Effector memory CD4-positive, alpha-beta T cell (primary cell): ENCODE measurements around the gene KRT76.

Experiments used
- DNase-seq, 3 donors: peaks; one replicate each; pipeline ENCODE4 v3.0.0-alpha.2; 2020
- H3K27ac ChIP-seq: 2 replicates; pipeline ENCODE4 v1.7.0; 2013; ENCODE audit warnings: mild to moderate bottlenecking, low read length, moderate library complexity; ENCODE audit not compliant: insufficient read depth, poor library complexity, severe bottlenecking
- H3K27me3 ChIP-seq: replicated peaks from 2 replicates; pipeline ENCODE4 v1.7.0; 2013; ENCODE audit warnings: mild to moderate bottlenecking, low read length; ENCODE audit not compliant: insufficient read depth, control insufficient read depth, poor library complexity, severe bottlenecking
- H3K36me3 ChIP-seq: 2 replicates; pipeline ENCODE4 v1.7.0; 2013; ENCODE audit warnings: mild to moderate bottlenecking, low read length, moderate library complexity; ENCODE audit not compliant: control insufficient read depth, insufficient read depth
- H3K4me1 ChIP-seq: 2 replicates; pipeline ENCODE4 v1.7.0; 2013; ENCODE audit warnings: low read length, mild to moderate bottlenecking; ENCODE audit not compliant: control insufficient read depth, insufficient read depth, poor library complexity, severe bottlenecking
- H3K4me3 ChIP-seq: 2 replicates; pipeline ENCODE4 v1.7.0; 2013; ENCODE audit warnings: low read length, low read depth, mild to moderate bottlenecking; ENCODE audit not compliant: insufficient read depth, poor library complexity, severe bottlenecking
- H3K9me3 ChIP-seq: 2 replicates; pipeline ENCODE4 v1.7.0; 2013; ENCODE audit warnings: mild to moderate bottlenecking, low read length, moderate library complexity; ENCODE audit not compliant: control insufficient read depth

The KRT76 gene

DNA sequence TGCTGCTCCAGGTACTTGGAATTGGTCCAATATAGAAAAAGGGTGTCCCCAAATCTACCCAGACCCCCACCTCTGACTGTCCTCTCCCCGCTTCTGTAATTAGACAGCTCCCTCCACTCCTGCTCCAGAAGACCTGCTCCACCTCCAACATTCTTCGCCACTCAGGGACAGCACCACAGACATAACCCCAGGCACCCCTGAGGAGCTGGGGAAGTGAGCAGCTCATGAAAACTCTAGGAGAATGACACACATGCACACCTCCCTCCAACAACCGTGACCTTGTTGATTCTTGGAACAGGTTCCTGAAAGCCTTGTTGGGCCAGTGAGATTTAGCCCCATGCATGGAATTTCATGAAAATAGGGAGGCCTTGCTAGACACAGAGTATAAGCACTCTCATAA lies 28.6 kb upstream of the KRT76 start:
- Histone ChIP-seq H3K27ac (no peak overlapping the region), H3K4me3 (no peak overlapping the region), H3K36me3 (no peaks in the 10 kb centered on the region), H3K27me3 (no peaks in the 10 kb centered on the region), H3K9me3 (no peaks in the 10 kb centered on the region), H3K4me1 (no peaks in the 10 kb centered on the region)
- DNase-seq, result no peak

DNA sequence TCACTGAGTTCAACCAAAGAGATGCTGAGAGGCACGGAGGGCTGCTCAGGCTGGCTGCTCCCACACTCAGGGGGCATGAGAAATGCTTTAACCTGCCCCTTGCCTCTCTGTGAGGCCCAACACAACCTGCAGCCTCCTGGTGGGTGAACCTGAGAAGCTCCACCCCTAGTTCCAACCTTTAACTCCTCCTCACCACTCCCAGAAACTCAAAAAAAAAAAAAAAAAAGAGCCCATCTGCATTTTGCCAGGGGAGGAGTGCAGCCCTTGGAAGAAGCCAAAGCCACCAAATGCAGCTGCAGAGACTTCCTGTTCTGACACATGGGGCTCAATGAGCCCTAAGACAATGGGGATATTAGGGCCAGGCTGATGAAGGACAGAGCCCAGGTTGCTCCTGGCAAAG lies 27.9 kb upstream of the KRT76 start:
- Histone ChIP-seq H3K9me3 (no peaks in the 10 kb centered on the region), H3K27me3 (no peaks in the 10 kb centered on the region), H3K36me3 (no peaks in the 10 kb centered on the region), H3K27ac (no peak overlapping the region), H3K4me3 (no peak overlapping the region), H3K4me1 (no peaks in the 10 kb centered on the region)
- no peak for DNase-seq

DNA sequence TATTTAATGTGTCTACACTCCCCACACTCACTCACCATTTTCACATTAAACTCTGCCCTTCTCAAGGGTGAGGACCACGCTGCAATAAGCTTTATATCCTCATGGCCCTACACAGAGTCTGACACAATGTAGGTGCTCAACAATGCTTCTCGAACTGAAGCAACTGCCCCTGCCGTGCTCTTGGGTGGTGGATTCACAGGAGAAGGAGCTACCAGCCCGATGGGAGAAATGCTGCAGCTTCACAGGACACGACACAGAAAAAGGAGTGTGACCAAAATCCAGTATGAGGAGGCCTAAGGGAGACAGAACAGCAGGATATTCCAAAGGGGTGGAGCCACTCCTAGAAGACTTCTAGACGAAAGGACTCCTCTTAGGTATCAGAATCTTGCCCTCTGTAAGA lies 25.3 kb upstream of the KRT76 start:
- Histone ChIP-seq H3K9me3 (no peaks in the 10 kb centered on the region), H3K27me3 (no peaks in the 10 kb centered on the region), H3K4me3 (no peak overlapping the region), H3K36me3 (no peaks in the 10 kb centered on the region), H3K4me1 (no peaks in the 10 kb centered on the region), H3K27ac (no peak overlapping the region)
- DNase-seq, result no peak

DNA sequence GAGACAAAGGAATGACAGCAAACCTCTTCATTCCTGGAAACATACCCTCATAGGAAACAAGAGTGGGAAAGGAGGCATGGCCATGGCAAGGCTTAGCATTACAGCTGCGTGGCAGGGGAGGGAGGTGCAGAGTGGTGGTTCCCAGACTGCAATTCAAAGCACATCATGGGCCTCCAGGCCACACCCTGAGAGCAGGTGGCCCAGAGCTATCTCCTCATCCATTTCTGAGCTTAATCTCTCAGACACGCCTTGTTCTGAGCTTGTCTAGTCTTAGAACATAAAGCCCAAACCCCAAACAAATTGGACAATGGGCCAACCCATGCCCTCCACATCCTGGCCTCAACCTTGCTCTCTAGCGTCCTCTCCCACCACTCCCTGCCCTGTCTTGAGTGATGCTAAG lies 24.6 kb upstream of the KRT76 start:
- Histone ChIP-seq H3K36me3 (no peaks in the 10 kb centered on the region), H3K27ac (no peak overlapping the region), H3K9me3 (no peaks in the 10 kb centered on the region), H3K4me1 (no peaks in the 10 kb centered on the region), H3K27me3 (no peaks in the 10 kb centered on the region), H3K4me3 (no peak overlapping the region)
- DNase-seq, result no peak

DNA sequence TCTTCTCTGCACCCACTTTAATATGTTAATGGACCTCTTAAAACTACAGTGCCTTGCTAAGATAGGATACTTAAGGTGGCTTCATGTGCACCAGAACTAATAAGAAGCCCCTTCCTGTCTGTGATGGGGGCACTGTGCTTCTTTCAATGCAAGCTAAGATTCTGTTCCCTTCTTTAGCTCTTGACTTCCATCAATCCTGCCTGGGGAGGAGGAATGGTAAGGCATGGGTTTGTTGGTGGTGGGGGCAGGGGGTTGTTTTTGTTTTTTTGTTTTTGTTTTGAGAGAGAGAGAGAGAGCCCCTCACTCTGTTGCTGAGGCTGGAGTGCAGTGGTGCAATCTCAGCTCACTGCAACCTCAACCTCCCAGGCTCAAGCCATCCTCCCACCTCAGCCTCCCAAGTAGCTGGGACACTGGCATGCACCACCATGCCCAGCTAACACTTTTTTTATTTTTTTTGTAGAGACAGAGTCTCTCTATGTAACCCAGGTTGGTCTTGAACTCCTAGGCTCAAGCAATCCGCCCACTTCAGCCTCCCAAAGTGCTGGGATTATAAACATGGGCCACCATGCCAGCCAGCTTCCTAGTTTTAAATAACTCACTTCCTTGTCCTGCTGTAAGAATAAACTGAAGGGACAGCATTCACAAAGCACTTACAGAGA lies 23.2 kb upstream of the KRT76 start:
- Histone ChIP-seq H3K36me3 (no peaks in the 10 kb centered on the region), H3K4me1 (no peaks in the 10 kb centered on the region), H3K27ac (no peak overlapping the region), H3K9me3 (no peaks in the 10 kb centered on the region), H3K4me3 (no peak overlapping the region), H3K27me3 (no peaks in the 10 kb centered on the region)
- DNase-seq, result no peak

DNA sequence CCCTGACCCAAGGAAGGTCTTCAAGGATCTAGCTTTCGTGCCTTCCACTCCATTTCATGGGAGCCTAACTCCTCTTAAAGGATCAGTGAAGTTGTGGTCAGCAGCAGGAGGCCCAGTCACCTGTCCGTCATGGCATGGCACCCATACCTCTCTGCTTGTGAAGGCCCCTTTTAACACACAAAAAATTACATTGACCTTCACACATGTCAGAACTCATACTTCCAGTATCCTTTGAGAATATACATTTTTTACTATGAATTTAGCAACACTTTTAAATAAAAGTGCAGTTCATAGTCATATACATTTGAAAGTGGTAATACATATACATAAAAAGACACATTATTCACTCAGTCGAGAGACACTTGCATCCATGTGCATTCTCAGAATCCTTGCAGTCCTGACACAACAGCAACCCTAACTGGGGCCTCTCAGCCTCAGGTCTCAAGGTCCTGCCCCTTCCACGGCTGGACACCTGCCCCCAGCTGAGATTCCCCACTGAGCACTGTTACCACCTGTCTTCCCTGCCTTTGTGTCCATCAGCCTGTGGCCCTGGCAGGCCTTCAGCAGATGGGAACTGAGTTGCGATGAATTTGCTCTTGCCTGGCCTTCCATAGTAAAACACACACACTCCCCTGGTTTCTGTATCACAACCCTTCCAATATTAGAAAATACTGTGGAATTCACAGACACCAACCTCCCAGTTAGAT lies 22.5 kb upstream of the KRT76 start:
- Histone ChIP-seq H3K4me1 (no peaks in the 10 kb centered on the region), H3K36me3 (no peaks in the 10 kb centered on the region), H3K27ac (no peak overlapping the region), H3K27me3 (no peaks in the 10 kb centered on the region), H3K4me3 (no peak overlapping the region), H3K9me3 (no peaks in the 10 kb centered on the region)
- no peak for DNase-seq

DNA sequence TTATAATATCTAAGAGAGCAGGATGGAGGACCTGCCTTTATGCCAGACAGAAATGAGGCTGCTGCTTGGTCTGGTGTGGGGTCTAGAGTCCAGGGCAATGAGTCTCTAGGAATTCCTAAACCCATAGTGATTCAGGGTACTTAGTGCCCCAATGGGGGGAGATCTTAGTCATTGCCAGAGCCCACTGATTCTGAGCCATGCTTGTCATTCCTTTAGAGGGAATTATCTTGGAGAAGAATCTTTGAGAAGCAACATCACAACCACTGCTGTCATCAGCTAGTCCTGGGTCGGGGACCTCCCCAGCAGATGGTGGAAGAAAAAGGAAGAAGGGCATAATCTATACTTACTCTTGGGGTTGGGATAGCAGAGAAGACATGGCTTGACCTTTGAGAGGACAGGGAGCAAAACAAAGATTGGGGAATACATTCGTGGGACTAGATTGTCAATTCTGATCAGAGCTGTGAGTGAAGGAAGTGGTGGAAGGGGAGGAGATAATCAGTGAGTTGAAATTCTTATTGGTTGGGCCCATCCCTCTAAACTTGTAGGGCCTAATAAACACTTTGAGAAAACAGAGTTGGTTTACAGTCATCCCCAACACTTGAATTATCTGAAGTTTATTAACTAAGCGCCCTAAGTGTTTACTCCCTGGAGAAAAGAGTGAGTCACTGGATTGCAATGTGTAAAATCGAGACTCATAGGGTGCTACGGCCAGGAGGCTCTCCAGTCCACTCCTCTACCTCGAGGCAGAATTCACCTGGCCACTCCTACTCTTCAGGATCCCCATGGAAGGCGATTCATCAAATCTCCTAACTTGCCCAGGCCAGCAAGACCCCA lies 21.7 kb upstream of the KRT76 start:
- Histone ChIP-seq H3K4me1 (no peaks in the 10 kb centered on the region), H3K27ac (no peak overlapping the region), H3K9me3 (no peaks in the 10 kb centered on the region), H3K36me3 (no peaks in the 10 kb centered on the region), H3K4me3 (no peak overlapping the region), H3K27me3 (no peaks in the 10 kb centered on the region)
- DNase-seq, result no peak

DNA sequence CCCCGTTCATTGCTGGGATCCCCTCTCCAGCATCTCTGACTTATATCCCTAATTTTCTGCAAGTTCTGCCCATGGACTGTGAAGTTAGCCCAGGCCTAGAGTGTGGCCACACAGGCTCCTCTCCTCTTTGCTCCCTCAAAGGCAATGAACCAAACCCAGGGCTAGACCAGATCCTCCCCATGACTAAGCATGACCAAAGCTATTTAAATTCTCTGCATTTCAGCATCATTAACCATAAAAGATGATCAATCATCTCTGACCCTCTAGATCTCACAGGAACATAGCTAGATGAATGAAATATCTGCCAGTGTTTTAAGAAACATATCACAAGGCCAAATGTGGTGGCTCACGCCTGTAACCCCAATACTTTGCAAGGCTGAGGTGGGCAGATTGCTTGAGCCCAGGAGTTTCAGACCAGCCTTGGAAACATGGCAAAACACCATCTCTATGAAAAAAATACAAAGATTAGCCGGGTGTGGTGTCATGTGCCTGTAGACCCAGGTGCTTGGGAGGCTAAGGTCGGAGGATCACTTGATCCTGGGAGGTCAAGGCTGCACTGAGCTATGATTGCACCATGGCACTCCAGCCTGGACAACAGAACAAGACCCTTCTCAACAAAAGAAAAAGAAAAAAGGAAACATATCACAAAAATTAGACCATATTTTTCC lies 21.0 kb upstream of the KRT76 start:
- Histone ChIP-seq H3K9me3 (no peaks in the 10 kb centered on the region), H3K27me3 (no peaks in the 10 kb centered on the region), H3K36me3 (no peaks in the 10 kb centered on the region), H3K27ac (no peak overlapping the region), H3K4me3 (no peak overlapping the region), H3K4me1 (no peaks in the 10 kb centered on the region)
- no peak for DNase-seq

DNA sequence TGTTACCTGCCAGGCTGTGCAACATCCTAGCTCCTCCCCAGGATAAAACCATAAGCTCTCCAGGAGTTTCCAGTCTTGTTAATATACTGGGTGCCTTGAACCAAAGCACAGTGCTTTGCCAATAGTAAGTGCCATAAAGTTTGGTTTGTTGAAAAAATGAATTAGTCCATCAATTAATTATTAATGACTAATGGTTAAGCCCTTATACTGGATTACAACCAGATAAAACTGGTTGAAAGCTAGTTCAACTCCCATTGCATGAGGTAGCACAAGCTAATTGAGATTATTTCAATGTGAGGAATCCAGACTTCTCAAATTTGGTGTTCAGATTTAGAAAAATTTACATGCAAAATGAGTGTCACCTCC lies 20.4 kb upstream of the KRT76 start:
- DNase-seq, result no peak
- no peak overlapping the region for H3K4me3 ChIP-seq
- no peaks in the 10 kb centered on the region for H3K4me1 ChIP-seq
- no peaks in the 10 kb centered on the region for H3K36me3 ChIP-seq
- H3K9me3 ChIP-seq, result no peaks in the 10 kb centered on the region
- H3K27ac ChIP-seq, result no peak overlapping the region
- H3K27me3 ChIP-seq, result no peaks in the 10 kb centered on the region
